K562 (cell line): ENCODE results near the gene METTL8.

ENCODE experiments used
- EP300 ChIP-seq: IDR thresholded peaks from 2 replicates; pipeline ENCODE4 v1.6.1; 2012; ENCODE audit warnings: low read length, improper control_type of control experiment
- EZH2 ChIP-seq: IDR thresholded peaks from 2 replicates; pipeline ENCODE4 v1.6.1; 2012; ENCODE audit warnings: low read depth, mild to moderate bottlenecking, inconsistent platforms, low read length, borderline replicate concordance
- KLF10 ChIP-seq: fragments of 250-450 bp; sonication (Bioruptor Pico); IDR thresholded peaks from 2 replicates; pipeline ENCODE4 v1.6.1; 2021; ENCODE audit warnings: matching md5 sums

- TF ChIP-seq EZH2, result no peak
- TF ChIP-seq EP300, result no peak
- TF ChIP-seq KLF10, result no peak
These were observed 21.9 kb downstream of the METTL8 start for GRCh38 chr2:171411791-171412483.
